Neutrophil (primary cell): Measurements from ENCODE around the gene CENPF.
"Not testable (repeated sequence)": the region's sequence is repeated elsewhere in the genome, so short reads cannot be mapped to it uniquely, and the experiment has no call there.

Experiments
- H3K27ac ChIP-seq: fragments of 200-600 bp; sonication (generic); 2 replicates; pipeline ENCODE4 v1.5.1; 2016; ENCODE audit warnings: mild to moderate bottlenecking, moderate library complexity
- H3K27me3 ChIP-seq: fragments of 200-600 bp; sonication (generic); 2 replicates; pipeline ENCODE4 v1.6.0; 2016; ENCODE audit warnings: mild to moderate bottlenecking
- H3K36me3 ChIP-seq: fragments of 200-600 bp; sonication (generic); 2 replicates; pipeline ENCODE4 v1.5.1; 2017
- H3K4me1 ChIP-seq, 2 experiments: fragments of 200-600 bp in 1 of 2; sonication (generic) in 1 of 2; 1 replicate in 1 of 2; 2 replicates in 1 of 2; pipeline versions ENCODE4 v1.5.1 to v1.6.1; 2013 to 2016; ENCODE audit warnings: low read depth in 1 of 2, low read length in 1 of 2, mild to moderate bottlenecking in 1 of 2, moderate library complexity in 1 of 2; ENCODE audit not compliant: control insufficient read depth in 1 of 2, insufficient read depth in 1 of 2
- H3K4me3 ChIP-seq, 2 experiments: fragments of 200-600 bp in 1 of 2; sonication (generic) in 1 of 2; 1 replicate in 1 of 2; 2 replicates in 1 of 2; pipeline ENCODE4 v1.5.1; 2013 to 2016; ENCODE audit warnings: low read depth in 1 of 2, low read length in 1 of 2, mild to moderate bottlenecking in 1 of 2, moderate library complexity in 1 of 2
- H3K9me3 ChIP-seq: fragments of 200-600 bp; sonication (generic); 2 replicates; pipeline ENCODE4 v1.5.1; 2016
- CTCF ChIP-seq: fragments of 200-600 bp; sonication (generic); IDR thresholded peaks from 2 replicates; pipeline ENCODE4 v1.5.1; 2016; ENCODE audit warnings: antibody characterized with exemption

Gene CENPF

GRCh38 chr1:214571281-214571680 lies 31.7 kb upstream of the CENPF start:
- H3K4me1 ChIP-seq: no peaks in the 10 kb centered on the region

GRCh38 chr1:214573386-214574318 lies 29.3 kb upstream of the CENPF start:
- Histone ChIP-seq H3K4me3 (no peak overlapping the region), H3K4me1 (no peaks in the 10 kb centered on the region), H3K36me3 (no peaks in the 10 kb centered on the region), H3K9me3 (no peaks in the 10 kb centered on the region), H3K27me3 (no peaks in the 10 kb centered on the region), H3K27ac (no peak overlapping the region)
- no peak for TF ChIP-seq CTCF

More at GRCh38 chr1:214571281-214571680, 31.7 kb upstream of the CENPF start:
- Histone ChIP-seq H3K4me3 (no peak overlapping the region), H3K36me3 (no peaks in the 10 kb centered on the region), H3K9me3 (no peaks in the 10 kb centered on the region), H3K27ac (no peak overlapping the region), H3K27me3 (no peaks in the 10 kb centered on the region)
- no peak for TF ChIP-seq CTCF

GRCh38 chr1:214574598-214575411 lies 28.2 kb upstream of the CENPF start:
- TF ChIP-seq CTCF: no peak
- Histone ChIP-seq H3K4me1 (no peaks in the 10 kb centered on the region), H3K9me3 (no peaks in the 10 kb centered on the region), H3K27me3 (no peaks in the 10 kb centered on the region), H3K27ac (no peak overlapping the region), H3K36me3 (no peaks in the 10 kb centered on the region), H3K4me3 (no peak overlapping the region)

- not testable (repeated sequence) for H3K27me3 ChIP-seq, H3K4me3 ChIP-seq, H3K36me3 ChIP-seq, H3K4me1 ChIP-seq, H3K9me3 ChIP-seq, H3K27ac ChIP-seq
These were observed 26.9 kb upstream of the CENPF start for GRCh38 chr1:214576120-214576519.

- TF ChIP-seq CTCF: no peak
- Histone ChIP-seq H3K4me3 (no peak overlapping the region), H3K27ac (no peak overlapping the region), H3K36me3 (no peaks in the 10 kb centered on the region), H3K4me1 (no peaks in the 10 kb centered on the region), H3K27me3 (peaks cover 4% of the 10 kb centered on the region), H3K9me3 (no peaks in the 10 kb centered on the region)
These were observed 23.8 kb upstream of the CENPF start for GRCh38 chr1:214579183-214579582.

- Histone ChIP-seq H3K4me3 (no peak overlapping the region), H3K27me3 (peaks cover 15% of the 10 kb centered on the region), H3K27ac (no peak overlapping the region), H3K9me3 (no peaks in the 10 kb centered on the region), H3K36me3 (no peaks in the 10 kb centered on the region), H3K4me1 (no peaks in the 10 kb centered on the region)
- no peak for TF ChIP-seq CTCF
These were observed 21.2 kb upstream of the CENPF start for GRCh38 chr1:214581785-214582184.
